Hepatocyte (in vitro differentiated cells): Measurements from ENCODE around the gene HRAS. TPM values are rescaled to one million over a fixed set of nuclear protein-coding genes. Genes with fewer than 3 reads are reported as not detected.
A peak's percentile ranks its signal among the peaks of the same experiment; 100 is the strongest.

Source experiments
- DNase-seq: peaks from one replicate; pipeline ENCODE4 v3.0.0-alpha.2; 2016; ENCODE audit warnings: low spot score
- H2AFZ ChIP-seq: fragments of 200-600 bp; sonication (generic); 2 replicates; pipeline ENCODE4 v1.6.0; 2016; ENCODE audit warnings: antibody characterized with exemption, mild to moderate bottlenecking
- H3K27ac ChIP-seq: fragments of 200-600 bp; sonication (generic); 2 replicates; pipeline ENCODE4 v1.5.1; 2016; ENCODE audit warnings: mild to moderate bottlenecking
- H3K27me3 ChIP-seq: fragments of 200-600 bp; sonication (generic); 2 replicates; pipeline ENCODE4 v1.6.1; 2016
- H3K36me3 ChIP-seq: fragments of 200-600 bp; sonication (generic); replicated peaks from 2 replicates; pipeline ENCODE4 v1.5.1; 2016; ENCODE audit warnings: low read depth; ENCODE audit not compliant: insufficient read depth
- H3K4me1 ChIP-seq: fragments of 200-600 bp; sonication (generic); 2 replicates; pipeline ENCODE4 v1.5.1; 2016; ENCODE audit warnings: mild to moderate bottlenecking, moderate library complexity; ENCODE audit not compliant: insufficient read depth
- H3K4me2 ChIP-seq: fragments of 200-600 bp; sonication (generic); 2 replicates; pipeline ENCODE4 v1.6.0; 2016
- H3K4me3 ChIP-seq: fragments of 200-600 bp; sonication (generic); 2 replicates; pipeline ENCODE4 v1.5.1; 2016; ENCODE audit warnings: mild to moderate bottlenecking
- H3K79me2 ChIP-seq: fragments of 200-600 bp; sonication (generic); 2 replicates; pipeline ENCODE4 v1.6.0; 2017; ENCODE audit warnings: mild to moderate bottlenecking
- H3K9me2 ChIP-seq: fragments of 200-600 bp; sonication (generic); replicated peaks from 2 replicates; pipeline ENCODE4 v1.6.0; 2017; ENCODE audit warnings: mild to moderate bottlenecking; ENCODE audit not compliant: insufficient read depth
- H3K9me3 ChIP-seq: fragments of 200-600 bp; sonication (generic); 2 replicates; pipeline ENCODE4 v1.5.1; 2016; ENCODE audit warnings: low read depth, mild to moderate bottlenecking
- H4K20me1 ChIP-seq: fragments of 200-600 bp; sonication (generic); 2 replicates; pipeline ENCODE4 v1.6.0; 2016; ENCODE audit warnings: mild to moderate bottlenecking; ENCODE audit not compliant: insufficient read depth, poor library complexity, severe bottlenecking
- EZH2 ChIP-seq: fragments of 200-600 bp; sonication (generic); IDR thresholded peaks from 2 replicates; pipeline ENCODE4 v1.6.1; 2016; ENCODE audit warnings: antibody characterized with exemption, mild to moderate bottlenecking, borderline replicate concordance
- EZH2phosphoT487 ChIP-seq: fragments of 200-600 bp; sonication (generic); IDR thresholded peaks from one replicate; pipeline ENCODE4 v1.6.1; 2018; ENCODE audit warnings: antibody characterized with exemption, mild to moderate bottlenecking, low read depth, moderate library complexity; ENCODE audit not compliant: unreplicated experiment, severe bottlenecking
- WGBS: methylation state at CpG from one replicate; pipeline ENCODE4 v1.1.6; 2016; ENCODE audit warnings: low lambda C conversion rate; ENCODE audit errors: missing lambda C conversion rate; 5-methylcytosine and 5-hydroxymethylcytosine counted together
- polyA plus RNA-seq: library from polyadenylated mRNA; unstranded; fragments of >200 nt; fragmentation: Nextera tagmentation; extraction: Ambion mirVana; gene quantifications from 2 replicates; pipeline ENCODE4 v1.2.1, GENCODE V29; 2016
- total RNA-seq: library from RNA; depleted of rRNA; stranded (reverse); fragments of >200 nt; gene quantifications from 2 replicates; pipeline ENCODE4 v1.2.3, GENCODE V29; 2014
- TF ChIP-seq, protein P1 (sequence below): fragments of 200-600 bp; sonication (generic); IDR thresholded peaks from 2 replicates; pipeline ENCODE4 v1.5.1; 2016; ENCODE audit warnings: antibody characterized with exemption, mild to moderate bottlenecking; ENCODE audit not compliant: poor library complexity

Gene HRAS
- total and polyA plus RNA-seq, 2 experiments from 2014 or later, result 28.4 to 57.9 TPM

DNA sequence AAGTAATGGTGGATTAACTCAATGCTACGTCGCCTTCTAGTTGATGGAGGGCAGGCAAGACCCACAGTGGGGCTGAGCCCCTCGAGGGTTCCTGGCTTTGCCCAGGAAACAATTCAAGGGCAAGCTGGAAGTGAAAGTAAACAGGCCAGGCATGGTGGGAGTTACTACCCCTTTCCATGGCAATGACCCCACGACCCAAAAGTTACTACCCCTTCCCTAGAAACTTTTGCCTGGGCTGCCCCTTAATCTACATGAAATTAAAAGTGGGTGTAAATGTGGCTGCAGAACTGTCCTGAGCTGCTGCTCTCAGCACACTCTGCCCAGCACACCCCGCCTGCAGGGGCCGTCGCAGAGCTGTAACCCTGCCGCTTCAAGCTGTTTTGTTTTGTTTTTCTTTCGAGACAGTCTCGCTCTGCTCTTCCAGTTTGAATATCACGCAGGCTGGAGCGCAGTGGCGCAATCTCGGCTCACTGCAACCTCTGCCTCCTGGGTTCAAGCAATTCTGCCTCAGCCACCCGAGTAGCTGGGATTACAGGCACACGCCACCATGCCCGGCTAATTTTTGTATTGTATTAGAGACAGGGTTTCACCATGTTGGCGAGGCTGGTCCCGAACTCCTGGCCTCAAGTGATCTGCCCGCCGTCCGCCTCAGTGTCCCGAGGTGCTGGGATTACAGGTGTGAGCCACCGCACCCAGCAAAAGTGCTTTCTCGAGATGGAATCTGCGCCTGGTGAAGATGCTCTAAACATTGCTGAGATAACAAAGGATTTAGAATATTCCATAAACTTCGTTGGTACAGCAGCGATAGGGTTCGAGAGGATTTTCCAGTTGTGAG, 22.4 kb downstream of the HRAS start:
- Histone ChIP-seq H3K36me3 (no peaks in the 10 kb centered on the region), H3K27ac (no peak overlapping the region), H3K79me2 (peaks cover 11% of the 10 kb centered on the region), H3K9me3 (no peaks in the 10 kb centered on the region), H3K4me3 (no peak overlapping the region), H3K27me3 (no peaks in the 10 kb centered on the region), H3K9me2 (no peaks in the 10 kb centered on the region), H3K4me1 (no peaks in the 10 kb centered on the region), H4K20me1 (no peaks in the 10 kb centered on the region), H3K4me2 (no peak overlapping the region), H2AFZ (no peak overlapping the region)
- 95% methylated on average over 29 of the region's 29 CpGs for WGBS
- TF ChIP-seq EZH2phosphoT487 (no peak), EZH2 (no peak)
- TF ChIP-seq, protein P1, sequence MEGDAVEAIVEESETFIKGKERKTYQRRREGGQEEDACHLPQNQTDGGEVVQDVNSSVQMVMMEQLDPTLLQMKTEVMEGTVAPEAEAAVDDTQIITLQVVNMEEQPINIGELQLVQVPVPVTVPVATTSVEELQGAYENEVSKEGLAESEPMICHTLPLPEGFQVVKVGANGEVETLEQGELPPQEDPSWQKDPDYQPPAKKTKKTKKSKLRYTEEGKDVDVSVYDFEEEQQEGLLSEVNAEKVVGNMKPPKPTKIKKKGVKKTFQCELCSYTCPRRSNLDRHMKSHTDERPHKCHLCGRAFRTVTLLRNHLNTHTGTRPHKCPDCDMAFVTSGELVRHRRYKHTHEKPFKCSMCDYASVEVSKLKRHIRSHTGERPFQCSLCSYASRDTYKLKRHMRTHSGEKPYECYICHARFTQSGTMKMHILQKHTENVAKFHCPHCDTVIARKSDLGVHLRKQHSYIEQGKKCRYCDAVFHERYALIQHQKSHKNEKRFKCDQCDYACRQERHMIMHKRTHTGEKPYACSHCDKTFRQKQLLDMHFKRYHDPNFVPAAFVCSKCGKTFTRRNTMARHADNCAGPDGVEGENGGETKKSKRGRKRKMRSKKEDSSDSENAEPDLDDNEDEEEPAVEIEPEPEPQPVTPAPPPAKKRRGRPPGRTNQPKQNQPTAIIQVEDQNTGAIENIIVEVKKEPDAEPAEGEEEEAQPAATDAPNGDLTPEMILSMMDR, result no peak
- no peak for DNase-seq

DNA sequence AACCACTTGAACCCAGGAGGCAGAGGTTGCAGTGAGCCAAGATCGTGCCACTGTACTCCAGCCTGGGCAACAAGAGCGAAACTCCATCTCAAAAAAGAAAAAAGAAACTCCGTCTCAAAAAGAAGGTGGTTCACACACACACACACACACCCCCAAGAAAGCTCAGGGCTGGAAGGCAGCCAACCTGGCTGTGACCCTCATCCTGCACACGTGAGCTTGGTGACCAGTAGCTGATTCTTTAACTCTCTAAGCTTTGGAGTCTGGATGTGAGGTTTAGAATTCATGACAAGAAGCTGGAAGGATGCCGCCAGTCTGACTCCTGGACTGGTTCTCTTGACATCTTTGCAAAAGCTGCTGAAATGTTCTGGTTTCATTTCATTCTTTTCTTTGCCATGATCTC, 26.4 kb downstream of the HRAS start:
- no peak overlapping the region for H3K4me2 ChIP-seq
- DNase-seq, result no peak
- no peaks in the 10 kb centered on the region for H3K9me2 ChIP-seq
- no peaks in the 10 kb centered on the region for H3K9me3 ChIP-seq
- H4K20me1 ChIP-seq, result peaks cover 8% of the 10 kb centered on the region
- no peaks in the 10 kb centered on the region for H3K27me3 ChIP-seq
- no peak overlapping the region for H3K4me3 ChIP-seq
- TF ChIP-seq, protein P1, result no peak
- no peak for TF ChIP-seq EZH2
- no peak for TF ChIP-seq EZH2phosphoT487
- no peaks in the 10 kb centered on the region for H3K36me3 ChIP-seq
- H3K27ac ChIP-seq, result no peak overlapping the region
- H3K79me2 ChIP-seq, result peaks cover 38% of the 10 kb centered on the region
- no peak overlapping the region for H2AFZ ChIP-seq
- 98% methylated on average over 5 of the region's 5 CpGs for WGBS
- peaks cover 12% of the 10 kb centered on the region for H3K4me1 ChIP-seq

DNA sequence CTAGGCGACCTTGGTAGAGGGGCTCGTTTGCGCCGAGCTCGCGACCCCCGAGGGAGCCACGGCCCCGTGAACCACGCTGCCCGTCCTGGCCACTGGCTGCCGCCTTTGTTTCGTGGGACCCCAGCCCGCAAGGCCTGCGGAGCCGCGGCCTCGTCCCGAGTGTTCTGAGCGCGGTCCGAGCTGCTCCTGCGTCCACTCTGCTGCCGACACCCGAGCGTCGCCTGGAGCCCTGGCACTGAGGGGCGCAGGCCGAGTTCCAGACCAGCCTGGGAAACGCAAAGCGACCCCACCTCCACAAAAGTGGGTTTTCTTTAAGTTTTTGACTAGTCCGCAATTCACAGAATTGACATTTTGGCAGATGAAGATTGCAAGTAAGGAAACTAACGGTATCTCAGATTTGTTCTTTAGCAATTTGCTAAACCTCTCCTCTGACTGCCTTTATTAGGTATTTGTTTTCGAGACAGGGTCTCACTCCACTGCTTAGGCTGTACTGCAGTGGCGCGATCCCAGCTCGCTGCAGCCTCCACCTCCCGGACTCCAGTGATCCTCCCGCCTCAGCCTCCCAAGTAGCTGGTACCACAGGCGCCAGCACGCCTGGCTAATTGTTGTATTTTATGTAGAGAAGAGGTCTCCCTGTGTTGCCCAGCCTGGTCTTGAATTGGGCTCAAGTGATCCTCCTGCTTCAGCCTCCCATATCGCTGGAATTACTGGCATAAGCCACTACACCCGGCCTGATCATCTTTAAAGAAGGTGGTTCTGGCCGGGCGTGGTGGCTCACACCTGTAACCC, 27.5 kb downstream of the HRAS start:
- H3K9me3 ChIP-seq, result no peaks in the 10 kb centered on the region
- no peaks in the 10 kb centered on the region for H3K36me3 ChIP-seq
- no peaks in the 10 kb centered on the region for H3K27me3 ChIP-seq
- H3K4me2 ChIP-seq, result peak overlapping the region; percentile 95
- WGBS, result 47% methylated on average over 35 of the region's 45 CpGs
- H3K4me3 ChIP-seq, result peak overlapping the region; percentile 52
- peak overlapping the region; percentile 73 for H2AFZ ChIP-seq
- peaks cover 16% of the 10 kb centered on the region for H3K4me1 ChIP-seq
- H3K9me2 ChIP-seq, result no peaks in the 10 kb centered on the region
- H3K79me2 ChIP-seq, result peaks cover 48% of the 10 kb centered on the region
- TF ChIP-seq EZH2, result no peak
- TF ChIP-seq, protein P1, result no peak
- no peak for TF ChIP-seq EZH2phosphoT487
- H3K27ac ChIP-seq, result peak overlapping the region; percentile 94
- DNase-seq, result peak; percentile 44
- peaks cover 8% of the 10 kb centered on the region for H4K20me1 ChIP-seq
